GM21381 (cell line): ENCODE data around the gene RDH12.

Experiments used
- ATAC-seq: cut with Tn5 transposase; IDR thresholded peaks from one replicate; pipeline ENCODE4 v1.9.1; 2021; ENCODE audit warnings: mild to moderate bottlenecking, moderate library complexity; ENCODE audit not compliant: unreplicated experiment

Gene RDH12

GRCh38 chr14:67746927-67747326 lies 45.2 kb downstream of the RDH12 start:
- peak; percentile 46 for ATAC-seq

- no peak for ATAC-seq
Measured at GRCh38 chr14:67748312-67748711, 46.6 kb downstream of the RDH12 start.

- ATAC-seq, result no peak
Measured at GRCh38 chr14:67749341-67750084, 47.8 kb downstream of the RDH12 start.

GRCh38 chr14:67756496-67756895 lies 54.8 kb downstream of the RDH12 start:
- ATAC-seq, result no peak

DNA sequence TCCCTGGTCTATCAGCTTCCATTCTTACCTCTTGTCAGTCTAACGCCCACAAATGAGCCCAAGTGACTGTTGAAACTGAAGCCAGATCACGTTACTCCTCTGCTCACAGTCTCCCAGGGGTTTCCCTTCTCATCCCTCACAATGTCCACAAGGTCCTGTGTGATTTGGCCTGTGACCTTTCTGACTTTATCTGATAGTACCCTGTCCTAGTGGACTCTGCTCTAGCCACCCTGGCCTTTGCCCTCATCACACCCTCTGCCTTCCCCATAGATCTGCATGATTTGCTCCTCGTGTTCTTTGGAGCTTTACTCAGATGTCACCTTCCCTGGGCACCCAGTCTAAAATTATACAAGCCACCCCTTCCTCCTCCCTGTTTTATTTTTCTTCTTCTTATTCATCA lies 55.5 kb downstream of the RDH12 start:
- ATAC-seq, result no peak

DNA sequence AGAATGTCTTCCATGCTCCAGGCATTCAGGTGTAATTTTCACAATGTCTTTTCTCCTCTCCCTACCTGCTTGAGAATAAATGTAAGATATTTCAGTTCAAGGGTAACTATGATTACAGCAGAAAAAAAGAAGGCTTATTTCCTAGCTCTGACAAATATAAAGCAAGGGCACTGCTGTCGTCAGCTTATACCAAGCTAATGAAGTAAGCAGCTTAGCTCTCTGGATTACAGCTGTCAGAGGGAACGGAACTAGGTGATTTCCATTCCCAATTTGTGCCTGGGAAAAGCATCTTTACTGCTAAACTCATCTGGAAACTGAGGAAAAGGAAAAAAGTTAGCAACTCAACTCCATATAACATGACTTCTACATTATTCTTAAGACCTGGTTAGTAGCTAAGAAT lies 58.2 kb downstream of the RDH12 start:
- no peak for ATAC-seq

- ATAC-seq, result no peak
Measured at GRCh38 chr14:67762051-67762450, 60.4 kb downstream of the RDH12 start.

DNA sequence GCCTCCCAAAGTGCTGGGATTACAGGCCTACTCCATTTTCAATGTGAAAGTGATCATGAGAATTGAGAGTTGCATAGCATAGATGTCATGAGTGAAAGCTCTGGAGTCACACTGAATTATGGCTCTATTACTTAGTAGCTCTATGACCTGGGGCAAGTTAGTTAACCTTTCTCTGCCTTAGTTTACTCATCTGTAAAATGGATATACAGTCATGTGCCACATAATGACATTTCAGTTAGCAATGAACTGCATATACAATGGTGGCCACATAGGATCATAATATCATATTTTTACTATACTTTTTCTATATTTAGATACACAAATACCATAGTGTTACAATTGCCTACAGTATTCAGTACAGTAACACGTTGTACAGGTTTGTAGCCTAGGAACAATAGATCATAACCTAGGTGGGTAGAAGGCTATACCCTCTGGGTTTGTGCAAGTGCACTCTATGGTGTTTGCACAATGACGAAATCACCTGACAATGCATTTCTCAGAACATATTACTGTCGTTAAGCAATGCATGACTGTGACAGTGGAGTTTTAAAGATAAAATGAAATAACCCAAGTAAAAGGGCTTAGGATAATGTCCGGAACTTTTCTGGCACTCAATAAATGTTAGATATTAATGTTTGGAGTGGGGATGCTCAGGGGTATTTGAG lies 61.6 kb downstream of the RDH12 start:
- no peak for ATAC-seq

- no peak for ATAC-seq
Measured at GRCh38 chr14:67764496-67764895, 62.8 kb downstream of the RDH12 start.

- ATAC-seq, result no peak
Measured at GRCh38 chr14:67765192-67765834, 63.6 kb downstream of the RDH12 start.

- ATAC-seq, result no peak
Measured at GRCh38 chr14:67766035-67766680, 64.5 kb downstream of the RDH12 start.

DNA sequence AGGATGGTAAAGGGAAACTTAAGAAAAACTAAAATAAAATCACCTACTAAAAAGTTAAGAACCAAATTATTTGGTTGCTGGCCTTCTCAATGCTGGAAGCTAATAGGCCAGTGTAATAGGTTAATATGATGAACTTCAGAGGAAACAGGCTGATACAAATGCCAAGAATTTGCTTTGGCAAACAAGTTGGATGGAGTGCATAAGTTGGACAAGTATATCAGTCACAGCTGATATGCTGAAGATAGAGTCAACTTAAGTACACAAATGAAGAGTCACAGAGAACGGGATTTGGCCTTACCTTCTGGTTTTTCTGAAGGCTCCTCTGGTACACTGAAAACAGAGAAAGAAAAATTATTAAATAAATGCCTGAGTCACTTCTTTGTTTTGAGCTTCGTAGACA lies 66.5 kb downstream of the RDH12 start:
- ATAC-seq, result no peak

GRCh38 chr14:67773844-67774377 lies 72.2 kb downstream of the RDH12 start:
- no peak for ATAC-seq

- no peak for ATAC-seq
Measured at GRCh38 chr14:67776653-67777322, 75.1 kb downstream of the RDH12 start.

DNA sequence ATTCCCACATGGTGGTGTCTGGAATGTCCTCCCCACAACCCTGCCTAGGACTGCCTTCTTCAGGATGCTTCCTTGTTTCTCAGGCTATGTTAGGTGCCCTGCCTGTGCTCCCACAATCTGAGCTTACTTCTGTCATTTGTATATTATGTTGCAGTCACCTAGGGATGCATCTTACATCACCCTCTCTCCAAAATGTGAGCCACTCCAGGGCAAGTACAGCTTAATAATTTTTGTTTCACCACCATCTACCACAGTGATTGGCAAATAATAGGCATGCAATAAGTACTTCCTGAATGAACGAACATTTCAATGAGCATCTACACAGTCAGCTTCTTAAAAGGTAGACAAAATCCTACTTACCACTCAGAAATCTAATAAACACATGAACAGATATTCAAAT lies 77.1 kb downstream of the RDH12 start:
- ATAC-seq, result no peak

- ATAC-seq, result no peak
Measured at GRCh38 chr14:67782090-67782489, 80.4 kb downstream of the RDH12 start.
